ENCODE measurements around the gene UAP1L1.
A peak's percentile ranks its signal among the peaks of the same experiment; 100 is the strongest.
"Not testable (repeated sequence)": the region's sequence is repeated elsewhere in the genome, so short reads cannot be mapped to it uniquely, and the experiment has no call there.

Gene UAP1L1

GRCh38 chr9:137116027-137116507, 38.8 kb downstream of the UAP1L1 start:
- Histone ChIP-seq H3K27ac (replicated peaks) (no peak overlapping the region), H3K27me3 (ENCODE audit: insufficient read depth, poor library complexity, severe bottlenecking) (no peaks in the 10 kb centered on the region), H3K4me3 (replicated peaks; ENCODE audit: insufficient read depth, low read length) (no peak overlapping the region)
- no peak for TF ChIP-seq POLR2AphosphoS5 (IDR thresholded peaks at IDR 0.05; ENCODE audit: low read depth)
- DNase-seq (ENCODE audit: low read depth in 1 of 2, low spot score in 1 of 2) = no peak

- TF ChIP-seq REST (IDR thresholded peaks at IDR 0.05; ENCODE audit: insufficient replicate concordance, low read depth) = no peak
- no peak for TF ChIP-seq CTCF (IDR thresholded peaks at IDR 0.05; ENCODE audit: insufficient read depth, low read length)
- no peak for TF ChIP-seq POLR2AphosphoS5 (IDR thresholded peaks at IDR 0.05; ENCODE audit: low read depth)
- TF ChIP-seq SPI1 (IDR thresholded peaks at IDR 0.05; ENCODE audit: borderline replicate concordance, low read depth) = no peak
- no peak for TF ChIP-seq GABPA (IDR thresholded peaks at IDR 0.05; ENCODE audit: low read depth)
- Histone ChIP-seq H3K4me3 (replicated peaks; ENCODE audit: insufficient read depth, low read length) (no peak overlapping the region), H3K27ac (replicated peaks) (no peak overlapping the region), H3K27me3 (ENCODE audit: insufficient read depth, poor library complexity, severe bottlenecking) (no peaks in the 10 kb centered on the region)
- DNase-seq (ENCODE audit: low read depth in 1 of 2, low spot score in 1 of 2) = no peak
These were observed 39.4 kb downstream of the UAP1L1 start for GRCh38 chr9:137116728-137117127.

GRCh38 chr9:137117269-137117731, 40.0 kb downstream of the UAP1L1 start:
- H3K4me3 ChIP-seq (replicated peaks; ENCODE audit: insufficient read depth, low read length) = no peak overlapping the region
- DNase-seq (ENCODE audit: low read depth in 1 of 2, low spot score in 1 of 2) = no peak
- no peaks in the 10 kb centered on the region for H3K27me3 ChIP-seq (ENCODE audit: insufficient read depth, poor library complexity, severe bottlenecking)
- no peak overlapping the region for H3K27ac ChIP-seq (replicated peaks)
- TF ChIP-seq POLR2AphosphoS5 (IDR thresholded peaks at IDR 0.05; ENCODE audit: low read depth) = no peak

- H3K27ac ChIP-seq (replicated peaks); H3K4me3 ChIP-seq (replicated peaks; ENCODE audit: insufficient read depth, low read length); H3K27me3 ChIP-seq (ENCODE audit: insufficient read depth, poor library complexity, severe bottlenecking): not testable (repeated sequence)
- peak in 1 of 2 experiments; percentile 79 for DNase-seq (ENCODE audit: low read depth in 1 of 2, low spot score in 1 of 2)
These were observed 40.8 kb downstream of the UAP1L1 start for GRCh38 chr9:137118092-137118603.

GRCh38 chr9:137121927-137122795, 44.8 kb downstream of the UAP1L1 start:
- not testable (repeated sequence) for H3K4me3 ChIP-seq (replicated peaks; ENCODE audit: insufficient read depth, low read length); H3K27me3 ChIP-seq (ENCODE audit: insufficient read depth, poor library complexity, severe bottlenecking); DNase-seq (ENCODE audit: low read depth in 1 of 2, low spot score in 1 of 2); H3K27ac ChIP-seq (replicated peaks)

- H3K27me3 ChIP-seq (ENCODE audit: insufficient read depth, poor library complexity, severe bottlenecking); H3K4me3 ChIP-seq (replicated peaks; ENCODE audit: insufficient read depth, low read length); DNase-seq (ENCODE audit: low read depth in 1 of 2, low spot score in 1 of 2); H3K27ac ChIP-seq (replicated peaks): not testable (repeated sequence)
These were observed 45.6 kb downstream of the UAP1L1 start for GRCh38 chr9:137122796-137123467.

- Histone ChIP-seq H3K27me3 (ENCODE audit: insufficient read depth, poor library complexity, severe bottlenecking) (no peaks in the 10 kb centered on the region), H3K27ac (replicated peaks) (no peak overlapping the region), H3K4me3 (replicated peaks; ENCODE audit: insufficient read depth, low read length) (no peak overlapping the region)
- no peak for DNase-seq (ENCODE audit: low read depth in 1 of 2, low spot score in 1 of 2)
- TF ChIP-seq REST (IDR thresholded peaks at IDR 0.05; ENCODE audit: insufficient replicate concordance, low read depth) (no peak), SPI1 (IDR thresholded peaks at IDR 0.05; ENCODE audit: borderline replicate concordance, low read depth) (no peak), CTCF (IDR thresholded peaks at IDR 0.05; ENCODE audit: insufficient read depth, low read length) (no peak), POLR2AphosphoS5 (IDR thresholded peaks at IDR 0.05; ENCODE audit: low read depth) (no peak), GABPA (IDR thresholded peaks at IDR 0.05; ENCODE audit: low read depth) (no peak)
These were observed 46.1 kb downstream of the UAP1L1 start for GRCh38 chr9:137123468-137123837.

GRCh38 chr9:137123952-137124462, 46.7 kb downstream of the UAP1L1 start:
- not testable (repeated sequence) for H3K27ac ChIP-seq (replicated peaks); H3K27me3 ChIP-seq (ENCODE audit: insufficient read depth, poor library complexity, severe bottlenecking); H3K4me3 ChIP-seq (replicated peaks; ENCODE audit: insufficient read depth, low read length); DNase-seq (ENCODE audit: low read depth in 1 of 2, low spot score in 1 of 2)

Data from HL-60 (cell line).